Measurements from ENCODE around the gene GALM.

GRCh38 chr2:38682008-38682575, 16.2 kb downstream of the GALM start:
- TF ChIP-seq CTCF (IDR thresholded peaks at IDR 0.05; ENCODE audit: poor library complexity, severe bottlenecking) (no peak), EZH2 (IDR thresholded peaks at IDR 0.05; ENCODE audit: borderline replicate concordance, insufficient read depth, low read length, poor library complexity, severe bottlenecking) (no peak), EP300 (conservative IDR thresholded peaks at IDR 0.05; ENCODE audit: poor library complexity, severe bottlenecking) (no peak), REST (IDR thresholded peaks at IDR 0.05; ENCODE audit: borderline replicate concordance) (no peak), RAD21 (conservative IDR thresholded peaks at IDR 0.05) (no peak), POLR2AphosphoS5 (IDR thresholded peaks at IDR 0.05) (no peak)
